ENCODE results near the gene SPATA2. TPM values are rescaled to one million over a fixed set of nuclear protein-coding genes. Genes with fewer than 3 reads are reported as not detected.

The SPATA2 gene
- total RNA-seq, 1 experiment from 2014 or later, result 4.2 TPM

DNA sequence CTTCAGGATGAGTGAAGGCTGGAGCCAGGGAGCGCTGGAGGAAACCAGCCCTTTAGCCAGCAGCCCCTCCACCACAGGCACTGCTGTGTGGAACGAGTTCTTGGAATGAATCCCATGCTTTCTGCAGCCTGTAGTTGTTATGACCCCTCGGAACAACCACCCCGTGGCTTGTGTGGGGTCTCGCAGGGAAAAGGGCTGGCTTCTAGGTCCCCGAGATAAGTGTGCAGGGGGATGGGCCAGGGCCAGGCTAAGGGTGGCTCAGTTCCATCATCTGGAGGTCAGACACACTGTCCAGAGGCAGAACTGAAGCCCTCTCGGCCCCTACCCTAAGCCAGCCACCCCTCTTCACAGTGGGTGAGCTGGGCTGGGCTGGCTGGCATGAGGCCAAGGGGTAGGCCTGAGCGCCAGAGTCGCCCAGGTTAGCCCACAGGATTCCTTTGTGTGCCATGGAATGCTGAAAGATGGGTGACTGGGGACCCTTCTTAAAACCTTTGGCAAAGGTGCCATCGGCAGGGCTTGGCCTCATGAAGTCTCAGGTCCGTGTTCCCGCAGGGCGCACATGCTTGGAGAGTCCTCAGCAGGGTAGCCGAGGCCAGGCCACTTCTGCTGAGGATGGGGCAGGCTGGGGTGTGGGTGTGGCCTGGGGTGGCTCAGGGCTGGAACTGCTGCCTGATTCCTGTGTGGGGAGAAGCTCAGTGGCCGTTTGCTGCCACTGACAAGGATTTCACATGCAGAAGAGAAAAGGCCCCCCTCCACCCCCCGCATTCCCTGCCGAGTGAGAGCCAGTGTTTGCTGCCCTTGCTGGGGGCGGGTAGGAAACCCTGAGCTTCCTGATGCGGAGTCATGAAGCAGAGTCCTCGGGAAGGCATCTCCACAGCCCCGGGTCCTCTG, 24.6 kb downstream of the SPATA2 start:
- in situ Hi-C loops (cut with HindIII; ENCODE audit: low pct_unique_long_range_greater_than_20kb, low sequenced_read_pairs), result no loop called here
- no peak for DNase-seq (ENCODE audit: low read depth)

DNA sequence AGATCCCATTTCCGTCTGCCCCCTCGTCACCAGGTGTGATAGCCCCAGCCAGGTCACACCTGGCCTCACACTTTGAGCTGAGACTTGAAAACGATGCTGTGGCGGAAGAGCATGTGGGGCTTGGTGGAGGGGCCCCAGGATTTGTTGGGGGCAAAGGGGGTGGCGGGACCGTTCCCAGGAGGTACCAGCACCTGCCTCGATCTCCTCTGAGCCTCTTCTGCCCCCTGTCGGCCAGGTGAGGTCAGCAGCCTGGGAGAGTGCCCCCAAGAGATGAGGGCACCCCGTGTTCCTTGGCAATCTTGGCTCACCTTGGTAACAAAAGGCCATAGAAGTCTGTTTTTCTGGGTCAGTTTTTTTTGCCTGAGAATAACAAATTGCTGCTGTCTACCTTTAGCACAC, 25.4 kb downstream of the SPATA2 start:
- in situ Hi-C loops (cut with HindIII; ENCODE audit: low pct_unique_long_range_greater_than_20kb, low sequenced_read_pairs), result no loop called here
- no peak for DNase-seq (ENCODE audit: low read depth)

DNA sequence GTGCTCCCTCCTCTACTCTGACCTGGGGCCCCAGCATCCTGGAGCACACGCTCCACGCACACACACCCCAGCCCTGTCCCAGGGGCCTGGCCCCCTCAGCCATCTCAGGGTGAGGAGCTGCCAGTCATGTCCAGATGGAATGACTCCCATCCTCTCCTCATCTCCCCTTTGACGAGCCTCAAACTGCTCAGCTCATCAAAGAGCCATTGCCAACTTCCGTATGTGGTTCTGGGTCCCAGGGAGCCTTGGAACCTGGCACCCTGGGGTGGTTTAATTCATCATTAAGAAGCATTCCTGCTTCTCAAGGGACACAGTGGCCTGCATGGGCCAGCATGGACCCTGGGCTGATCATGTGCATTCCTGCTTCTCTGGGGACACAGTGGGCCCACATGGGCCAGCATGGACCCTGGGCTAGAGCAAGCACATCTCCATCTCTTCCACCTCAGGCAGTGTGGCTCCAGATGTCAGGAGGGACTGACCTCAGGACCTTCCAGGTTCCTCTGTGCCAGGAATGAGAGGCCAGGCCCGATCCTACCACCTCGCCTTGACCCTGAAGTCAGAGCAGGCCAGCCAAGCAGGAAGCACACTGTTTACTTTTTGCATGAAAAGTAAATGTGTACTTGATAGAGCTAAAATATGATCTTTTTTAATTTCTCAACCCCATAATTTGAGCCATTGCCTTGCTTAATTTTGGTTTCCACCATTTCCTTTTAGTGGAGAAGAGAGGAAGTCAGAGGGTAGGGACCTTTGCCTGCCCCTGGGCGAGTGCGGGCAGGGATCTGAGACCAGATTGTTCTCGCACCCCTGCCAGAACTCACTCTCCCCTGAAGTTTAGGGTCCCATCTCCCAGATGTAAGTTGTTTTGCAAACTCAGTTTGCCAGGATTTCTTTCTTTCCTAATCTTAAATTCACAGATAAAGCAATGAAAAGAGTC, 26.1 kb downstream of the SPATA2 start:
- DNase-seq (ENCODE audit: low read depth), result no peak
- in situ Hi-C loops (cut with HindIII; ENCODE audit: low pct_unique_long_range_greater_than_20kb, low sequenced_read_pairs), result no loop called here

DNA sequence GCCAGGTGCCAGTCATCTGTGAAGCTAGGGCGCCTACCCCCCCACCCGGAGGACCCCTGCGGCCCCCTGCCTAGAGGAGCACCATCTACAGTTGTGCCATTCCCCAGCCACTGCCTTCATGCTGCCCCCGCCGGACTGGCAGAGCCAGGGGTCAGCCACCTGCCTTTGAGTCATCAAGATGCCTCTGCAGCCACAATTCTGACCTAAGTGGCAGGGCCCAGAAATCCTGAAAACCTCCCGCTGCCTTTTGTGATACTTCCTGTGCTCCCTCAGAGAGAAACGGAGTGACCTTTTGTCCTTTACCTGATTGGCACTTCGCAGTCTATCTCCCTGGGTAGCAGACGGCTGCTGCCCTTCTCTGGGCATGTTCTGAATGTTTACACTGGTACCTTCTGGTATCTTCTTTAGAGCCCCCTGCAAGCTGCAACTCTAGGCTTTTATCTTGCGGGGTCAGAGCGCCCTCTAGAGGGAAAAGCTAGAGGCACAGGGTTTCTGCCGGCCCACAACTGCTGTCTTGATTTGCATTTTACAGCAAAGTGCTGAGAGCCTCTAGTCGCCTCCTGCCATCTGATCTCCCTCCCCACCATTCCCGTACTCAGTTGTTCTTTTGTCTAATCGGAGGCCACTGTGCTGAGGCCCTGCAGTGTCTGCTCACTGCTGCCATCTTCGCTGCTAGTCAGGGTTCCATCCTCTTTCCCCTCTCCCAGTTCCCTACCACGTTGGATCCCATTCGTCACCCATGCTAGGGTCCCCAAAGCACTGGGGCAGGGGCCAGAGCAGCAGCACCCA, 26.9 kb downstream of the SPATA2 start:
- DNase-seq (ENCODE audit: low read depth), result peak; percentile 91
- in situ Hi-C loops (cut with HindIII; ENCODE audit: low pct_unique_long_range_greater_than_20kb, low sequenced_read_pairs), result no loop called here

DNA sequence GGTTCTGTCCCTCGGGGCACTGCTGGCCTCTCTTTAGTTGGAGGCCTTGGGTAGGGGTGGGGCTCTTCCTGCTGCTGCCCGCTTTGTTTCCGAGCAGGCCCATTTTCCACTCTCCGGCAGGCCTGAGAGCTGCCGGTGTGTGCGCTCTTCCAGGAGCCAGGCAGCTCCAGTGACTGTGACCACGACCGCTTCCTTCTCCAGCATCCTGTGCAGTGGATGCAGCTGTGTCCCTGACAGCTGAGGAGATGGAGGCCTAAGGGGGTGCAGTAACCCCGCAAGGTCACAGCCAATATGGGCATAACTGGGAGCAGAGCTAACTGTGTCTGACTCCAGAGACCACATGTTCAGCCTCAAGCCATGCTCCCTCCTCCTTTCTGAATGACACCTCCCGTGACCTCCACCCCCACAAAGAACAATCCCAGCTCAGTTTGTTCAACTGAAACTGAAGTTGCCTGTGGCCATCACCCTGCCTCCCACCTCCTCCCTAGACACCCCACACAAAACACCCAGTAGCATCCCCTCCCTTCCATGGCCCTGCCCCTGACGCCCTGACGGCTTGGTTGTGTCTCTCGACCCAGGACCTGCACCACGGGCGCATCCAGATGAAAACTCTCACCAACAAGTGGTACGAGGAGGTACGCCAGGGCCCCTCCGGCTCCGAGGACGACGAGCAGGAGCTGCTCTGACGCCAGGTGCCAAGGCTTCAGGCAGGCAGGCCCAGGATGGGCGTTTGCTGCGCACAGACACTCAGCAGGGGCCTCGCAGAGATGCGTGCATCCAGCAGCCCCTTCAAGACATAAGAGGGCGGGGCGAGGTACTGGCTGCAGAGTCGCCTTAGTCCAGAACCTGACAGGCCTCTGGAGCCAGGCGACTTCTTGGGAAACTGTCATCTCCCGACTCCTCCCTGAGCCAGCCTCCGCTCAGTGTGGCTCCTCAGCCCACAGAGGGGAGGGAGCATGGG, 27.8 kb downstream of the SPATA2 start:
- in situ Hi-C loops (cut with HindIII; ENCODE audit: low pct_unique_long_range_greater_than_20kb, low sequenced_read_pairs), result no loop called here
- peak; percentile 34 for DNase-seq (ENCODE audit: low read depth)

GRCh38 chr20:49886571-49887213, 28.6 kb downstream of the SPATA2 start:
- in situ Hi-C loops (cut with HindIII; ENCODE audit: low pct_unique_long_range_greater_than_20kb, low sequenced_read_pairs), result no loop called here
- no peak for DNase-seq (ENCODE audit: low read depth)

DNA sequence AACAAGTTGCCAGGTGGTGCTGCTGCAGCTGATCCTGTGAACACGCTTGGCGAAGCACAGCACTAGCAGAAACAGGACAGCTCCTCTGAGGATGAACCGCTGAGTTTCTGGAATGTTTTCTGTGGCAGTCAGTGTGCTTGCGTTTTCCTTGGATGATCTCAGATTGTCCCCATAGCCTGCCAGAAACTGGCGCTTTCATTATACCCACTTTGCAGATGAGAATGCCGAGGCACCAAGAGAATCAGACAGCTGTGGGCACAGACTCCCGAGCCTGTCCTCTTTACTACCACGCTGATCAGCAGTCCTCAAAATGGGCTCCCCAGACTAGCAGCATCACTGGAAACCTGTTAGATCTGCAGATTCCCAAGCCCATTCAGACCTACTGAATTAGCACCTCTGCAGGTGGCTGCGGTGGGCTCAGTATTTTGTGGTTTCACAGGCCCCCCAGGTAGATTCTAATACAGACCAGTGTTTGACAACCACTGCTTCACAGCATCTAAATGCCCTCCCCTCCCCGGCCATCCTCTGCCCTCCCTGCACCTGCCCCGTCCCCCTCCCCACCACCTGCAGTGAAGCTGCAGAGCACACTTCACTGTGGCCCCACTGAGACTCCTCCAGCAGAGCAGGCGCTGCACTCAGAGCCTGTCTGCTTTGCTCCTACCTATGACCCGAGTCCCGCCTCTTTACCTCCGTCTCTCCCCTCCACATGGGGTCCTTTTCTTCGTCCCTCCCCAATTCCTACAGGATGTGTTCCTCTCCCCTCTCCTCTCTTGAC, 29.6 kb downstream of the SPATA2 start:
- in situ Hi-C loops (cut with HindIII; ENCODE audit: low pct_unique_long_range_greater_than_20kb, low sequenced_read_pairs), result no loop called here
- peak; percentile 33 for DNase-seq (ENCODE audit: low read depth)

- DNase-seq (ENCODE audit: low read depth), result no peak
- in situ Hi-C loops (cut with HindIII; ENCODE audit: low pct_unique_long_range_greater_than_20kb, low sequenced_read_pairs), result no loop called here
These were observed 32.0 kb downstream of the SPATA2 start for GRCh38 chr20:49883246-49883802.

GRCh38 chr20:49882171-49882970, 33.0 kb downstream of the SPATA2 start:
- no peak for DNase-seq (ENCODE audit: low read depth)
- in situ Hi-C loops (cut with HindIII; ENCODE audit: low pct_unique_long_range_greater_than_20kb, low sequenced_read_pairs), result no loop called here

- DNase-seq (ENCODE audit: low read depth), result no peak
- in situ Hi-C loops (cut with HindIII; ENCODE audit: low pct_unique_long_range_greater_than_20kb, low sequenced_read_pairs), result no loop called here
These were observed 34.4 kb downstream of the SPATA2 start for GRCh38 chr20:49880724-49881445.

DNA sequence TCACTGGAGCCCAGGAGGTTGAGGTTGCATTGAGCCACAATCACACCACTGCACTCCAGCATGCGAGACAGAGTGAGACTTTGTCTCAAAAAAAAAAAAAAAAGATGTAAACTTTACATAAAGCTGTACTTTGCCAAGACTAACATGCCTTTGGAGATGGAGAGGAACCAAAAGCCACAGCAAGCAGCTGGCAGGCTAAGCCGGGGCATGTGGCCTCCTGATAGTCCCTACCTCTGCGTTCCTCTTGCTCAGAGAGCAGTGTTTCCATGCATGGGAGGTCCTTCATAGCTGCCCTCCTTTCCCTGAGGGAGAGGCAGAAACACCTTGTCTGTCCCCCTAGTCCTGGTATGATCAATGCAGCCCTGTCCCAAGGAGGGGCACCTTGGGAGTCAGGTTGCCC, 35.2 kb downstream of the SPATA2 start:
- in situ Hi-C loops (cut with HindIII; ENCODE audit: low pct_unique_long_range_greater_than_20kb, low sequenced_read_pairs), result no loop called here
- DNase-seq (ENCODE audit: low read depth), result no peak

GRCh38 chr20:49878977-49879376, 36.4 kb downstream of the SPATA2 start:
- DNase-seq (ENCODE audit: low read depth), result no peak
- in situ Hi-C loops (cut with HindIII; ENCODE audit: low pct_unique_long_range_greater_than_20kb, low sequenced_read_pairs), result no loop called here

DNA sequence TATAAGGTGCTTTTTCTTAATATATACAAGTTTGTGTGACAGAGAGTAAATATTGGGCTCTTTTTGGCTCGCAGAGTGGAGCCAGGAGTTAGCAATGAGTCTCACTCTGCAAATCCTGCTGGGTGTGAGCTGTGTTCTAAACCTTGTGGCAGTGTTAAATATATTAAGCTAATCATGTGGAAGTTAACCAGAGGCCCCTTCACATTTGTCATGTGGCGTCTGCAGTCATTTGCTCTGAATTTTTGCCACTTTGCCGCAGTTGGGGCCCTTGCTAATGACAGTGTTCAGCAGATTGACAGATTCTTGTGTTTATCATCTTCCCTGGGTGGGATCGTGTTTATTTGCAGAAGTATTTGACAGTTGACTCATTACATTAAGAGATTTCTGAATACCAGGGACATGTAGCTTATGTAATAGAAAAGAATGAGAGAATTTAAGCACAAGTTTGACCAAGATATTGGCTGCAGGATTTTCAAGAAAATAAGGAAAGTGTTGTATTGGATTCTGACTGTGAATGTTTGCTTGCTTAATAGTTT, 37.9 kb downstream of the SPATA2 start:
- DNase-seq (ENCODE audit: low read depth), result no peak
- in situ Hi-C loops (cut with HindIII; ENCODE audit: low pct_unique_long_range_greater_than_20kb, low sequenced_read_pairs), result no loop called here

DNA sequence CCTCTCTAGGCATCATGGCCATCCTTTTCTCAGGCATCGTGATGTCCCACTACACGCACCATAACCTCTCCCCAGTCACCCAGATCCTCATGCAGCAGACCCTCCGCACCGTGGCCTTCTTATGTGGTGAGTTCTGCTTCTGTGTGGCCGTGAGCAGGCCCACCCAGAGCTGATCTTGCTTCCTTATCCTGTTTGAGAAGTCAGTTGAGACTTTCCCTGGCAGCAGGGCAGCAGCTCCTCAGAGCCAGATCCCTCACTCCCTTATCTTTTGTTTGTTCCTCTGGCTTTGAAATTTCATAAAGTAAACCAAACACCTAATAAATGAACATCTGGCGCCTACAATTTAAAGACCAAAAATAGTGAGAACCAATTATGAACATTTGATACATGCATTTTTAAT, 40.6 kb downstream of the SPATA2 start:
- in situ Hi-C loops (cut with HindIII; ENCODE audit: low pct_unique_long_range_greater_than_20kb, low sequenced_read_pairs), result no loop called here
- DNase-seq (ENCODE audit: low read depth), result no peak
